Measurements from ENCODE around the gene NPM1.

NPM1 gene

DNA sequence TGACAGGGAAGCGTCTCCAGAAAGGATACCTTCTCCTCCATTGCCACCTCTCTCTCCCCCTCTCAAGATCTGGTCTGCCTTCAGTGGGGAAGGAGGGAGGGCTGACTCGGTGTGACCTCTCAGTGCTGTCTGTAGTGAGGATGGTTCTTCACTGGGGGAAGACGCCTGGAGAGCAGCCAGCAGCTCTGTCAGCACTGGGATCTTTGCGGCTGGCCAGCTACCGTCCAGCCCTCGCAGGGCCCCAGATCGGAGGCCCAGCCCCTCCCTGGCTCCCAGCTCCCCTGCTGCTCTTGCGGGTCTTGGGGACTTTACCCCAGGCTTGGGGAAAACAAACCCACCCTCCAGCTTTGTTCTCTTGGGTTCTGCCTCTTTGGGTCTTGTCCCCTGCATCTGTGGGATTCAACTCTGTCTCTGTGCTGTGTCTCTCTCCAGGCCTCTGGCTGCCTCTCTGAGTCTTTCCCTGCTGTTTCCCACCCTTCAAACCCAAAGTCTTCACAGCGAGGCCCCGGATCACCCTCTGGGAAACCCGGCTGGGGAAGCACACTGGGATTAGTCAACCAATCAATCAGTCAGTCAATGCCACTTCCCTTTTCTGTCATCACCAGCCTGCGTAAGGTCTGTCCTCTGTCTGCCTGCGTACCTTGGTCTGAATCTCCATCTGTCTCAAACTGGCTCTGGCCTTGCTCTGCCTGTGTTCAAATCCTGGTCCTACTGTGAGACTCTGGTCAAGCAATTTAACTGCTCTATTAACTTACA, 54.8 kb downstream of the NPM1 start:
- no peak overlapping the region for H3K4me3 ChIP-seq (ENCODE audit: low read depth, low read length)
- TF ChIP-seq, protein P1, sequence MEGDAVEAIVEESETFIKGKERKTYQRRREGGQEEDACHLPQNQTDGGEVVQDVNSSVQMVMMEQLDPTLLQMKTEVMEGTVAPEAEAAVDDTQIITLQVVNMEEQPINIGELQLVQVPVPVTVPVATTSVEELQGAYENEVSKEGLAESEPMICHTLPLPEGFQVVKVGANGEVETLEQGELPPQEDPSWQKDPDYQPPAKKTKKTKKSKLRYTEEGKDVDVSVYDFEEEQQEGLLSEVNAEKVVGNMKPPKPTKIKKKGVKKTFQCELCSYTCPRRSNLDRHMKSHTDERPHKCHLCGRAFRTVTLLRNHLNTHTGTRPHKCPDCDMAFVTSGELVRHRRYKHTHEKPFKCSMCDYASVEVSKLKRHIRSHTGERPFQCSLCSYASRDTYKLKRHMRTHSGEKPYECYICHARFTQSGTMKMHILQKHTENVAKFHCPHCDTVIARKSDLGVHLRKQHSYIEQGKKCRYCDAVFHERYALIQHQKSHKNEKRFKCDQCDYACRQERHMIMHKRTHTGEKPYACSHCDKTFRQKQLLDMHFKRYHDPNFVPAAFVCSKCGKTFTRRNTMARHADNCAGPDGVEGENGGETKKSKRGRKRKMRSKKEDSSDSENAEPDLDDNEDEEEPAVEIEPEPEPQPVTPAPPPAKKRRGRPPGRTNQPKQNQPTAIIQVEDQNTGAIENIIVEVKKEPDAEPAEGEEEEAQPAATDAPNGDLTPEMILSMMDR (IDR thresholded peaks at IDR 0.05; ENCODE audit: low read depth, low read length): no peak

DNA sequence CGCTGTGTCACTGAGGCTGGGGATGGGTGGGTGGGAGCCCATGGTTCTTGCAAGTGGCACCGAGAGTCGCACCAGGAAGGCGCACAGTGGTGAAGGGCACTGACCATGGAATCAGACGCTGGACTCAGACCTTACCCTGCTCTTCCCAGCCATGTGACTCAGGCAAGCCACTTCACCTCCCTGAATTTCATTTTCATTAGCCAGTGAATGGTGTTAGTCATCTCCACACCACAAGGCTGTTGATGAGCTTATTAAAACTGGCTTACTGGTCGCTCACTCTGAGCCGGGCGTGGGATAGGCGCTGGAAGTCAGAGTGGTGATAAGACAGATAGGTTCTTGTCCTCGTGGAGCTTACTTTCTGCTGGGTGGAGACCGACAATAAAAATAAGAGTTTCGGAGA, 56.9 kb downstream of the NPM1 start:
- TF ChIP-seq, protein P1 (IDR thresholded peaks at IDR 0.05; ENCODE audit: low read depth, low read length): no peak
- H3K4me3 ChIP-seq (ENCODE audit: low read depth, low read length): no peak overlapping the region

DNA sequence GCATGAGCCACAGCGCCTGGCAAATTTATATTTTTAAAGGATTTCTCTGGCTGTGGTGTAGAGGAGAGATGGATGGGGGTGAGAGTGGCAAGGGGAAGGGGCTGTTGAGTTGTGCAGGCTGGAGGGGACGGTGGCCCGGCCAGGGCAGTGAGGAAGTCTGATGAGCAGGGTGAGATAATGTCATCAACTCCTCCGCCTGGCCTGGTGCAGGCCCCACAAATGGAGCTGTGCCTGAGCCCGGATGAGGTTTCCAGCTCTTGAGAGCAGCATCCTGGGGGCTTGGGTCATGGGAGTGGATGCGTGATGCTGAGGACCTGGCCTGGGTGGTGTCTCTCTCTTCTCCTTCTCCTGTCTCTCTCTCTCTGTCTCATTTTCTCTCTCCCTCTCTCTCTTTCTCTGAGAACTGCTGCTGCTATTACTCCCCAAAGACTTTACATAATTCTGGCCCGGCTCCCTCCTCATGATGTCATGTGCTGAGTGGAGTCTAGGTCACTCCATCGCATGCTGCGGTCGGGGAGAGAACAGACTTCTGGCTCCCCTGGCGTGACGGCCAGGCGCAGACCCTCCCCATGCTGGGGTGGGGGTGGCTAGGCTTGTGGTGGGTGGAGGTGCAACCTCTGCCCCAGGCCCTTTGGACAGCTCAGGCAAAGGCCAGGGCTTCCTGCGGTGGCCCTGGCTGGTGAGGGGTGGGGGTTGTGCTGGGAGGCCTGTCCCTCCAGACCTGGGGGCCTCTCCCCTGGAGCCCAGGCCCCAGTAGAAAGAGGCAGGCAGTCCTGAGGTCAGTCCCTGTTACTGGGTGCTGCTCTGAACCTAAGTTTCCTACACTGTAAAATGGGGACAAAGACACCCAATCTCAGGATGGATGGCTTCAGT, 58.2 kb downstream of the NPM1 start:
- H3K4me3 ChIP-seq (ENCODE audit: low read depth, low read length): no peak overlapping the region
- TF ChIP-seq, protein P1 (IDR thresholded peaks at IDR 0.05; ENCODE audit: low read depth, low read length): no peak

DNA sequence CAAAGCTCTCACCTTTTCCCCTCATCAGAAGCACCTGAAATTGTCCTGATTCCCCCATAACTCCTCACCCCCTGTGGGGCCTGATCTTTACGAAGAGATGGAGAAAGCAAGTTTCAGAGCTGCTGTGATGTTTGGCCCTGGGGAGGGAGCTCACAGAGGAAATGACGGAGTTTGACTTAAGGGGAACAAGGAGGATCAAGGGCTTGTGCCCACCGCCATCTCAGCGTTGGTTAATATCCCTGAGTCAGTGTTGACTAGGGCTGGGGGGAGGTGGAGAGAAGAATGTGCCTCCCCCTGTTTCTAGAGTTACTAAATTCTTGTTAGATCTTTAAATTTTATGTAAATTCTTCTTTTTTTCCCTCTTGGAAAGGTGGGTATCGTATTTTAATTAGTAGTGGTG, 59.6 kb downstream of the NPM1 start:
- TF ChIP-seq, protein P1 (IDR thresholded peaks at IDR 0.05; ENCODE audit: low read depth, low read length): no peak
- H3K4me3 ChIP-seq (ENCODE audit: low read depth, low read length): no peak overlapping the region

DNA sequence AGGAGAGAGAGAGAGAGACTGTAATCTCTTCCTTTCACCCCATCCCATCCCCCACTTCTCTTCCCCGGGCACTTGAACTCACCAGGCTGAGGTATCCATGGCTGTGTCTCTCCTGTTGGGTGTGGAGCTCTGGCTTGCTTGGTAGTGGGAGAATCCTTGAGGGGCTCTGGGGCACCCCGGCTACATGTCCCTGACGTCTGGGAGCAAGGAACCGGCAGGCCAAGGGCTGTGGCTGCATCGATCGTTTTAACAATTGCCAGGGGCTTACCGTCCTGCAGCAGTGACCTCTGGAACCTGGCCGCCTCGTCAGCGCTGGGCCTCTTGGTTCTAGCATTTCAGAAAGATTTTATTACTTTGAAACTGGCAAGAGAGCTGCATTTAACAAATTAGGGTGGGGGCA, 61.8 kb downstream of the NPM1 start:
- H3K4me3 ChIP-seq (ENCODE audit: low read depth, low read length): no peak overlapping the region
- TF ChIP-seq, protein P1 (IDR thresholded peaks at IDR 0.05; ENCODE audit: low read depth, low read length): no peak

DNA sequence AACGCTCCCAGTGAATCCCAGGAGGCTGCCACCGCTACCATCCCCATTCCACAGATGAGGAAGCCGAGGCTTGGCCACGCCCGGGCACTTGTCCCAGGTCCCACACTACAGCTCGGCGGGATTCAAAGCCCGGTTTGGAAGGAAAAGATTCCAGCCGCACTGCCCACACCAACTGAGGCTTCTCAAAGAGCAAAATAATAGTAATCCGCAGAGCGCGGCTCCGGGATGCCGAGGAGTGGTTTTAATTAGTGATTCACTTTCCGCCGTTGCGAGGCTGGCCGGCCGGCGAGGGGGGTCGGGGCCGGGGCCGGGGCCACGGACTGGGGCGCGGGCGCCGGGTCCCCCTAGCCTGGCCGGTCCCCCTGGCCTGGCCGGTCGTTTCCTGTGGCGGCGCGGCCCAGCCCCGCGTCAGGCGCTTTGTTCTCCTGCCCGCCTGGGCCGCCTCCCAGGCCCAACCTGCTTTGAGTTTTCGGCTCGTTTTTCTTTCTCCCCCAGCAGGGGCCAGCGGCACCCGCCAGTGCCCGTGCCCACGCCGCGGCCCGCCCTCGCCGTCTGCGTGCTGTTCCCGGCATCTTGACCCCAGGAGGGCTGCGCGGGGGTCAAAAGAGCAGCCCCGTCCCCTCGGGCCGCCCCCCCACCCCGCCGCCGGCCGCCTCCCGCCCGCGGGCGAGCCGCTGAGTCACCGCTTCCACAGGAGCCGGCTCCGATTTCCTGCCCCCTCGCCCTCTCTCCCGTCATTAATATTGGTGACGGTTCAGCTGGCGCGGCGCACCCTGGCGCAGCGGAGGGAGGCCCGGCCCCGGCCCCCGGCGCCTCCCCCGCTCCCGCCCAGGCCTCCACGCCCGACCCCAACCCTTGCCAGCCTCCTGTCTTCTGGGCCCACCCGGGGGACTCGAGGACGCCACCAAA, 63.0 kb downstream of the NPM1 start:
- TF ChIP-seq, protein P1 (IDR thresholded peaks at IDR 0.05; ENCODE audit: low read depth, low read length): no peak
- H3K4me3 ChIP-seq (ENCODE audit: low read depth, low read length): peak overlapping the region; percentile 48
